Stimulated activated memory B cell treated with anti-CD40 and anti-IgM and Interleukin-4, amounts not matched to agents 10 μg/mL and 1 μg/mL and 100 μg/mL, for 72 hours (primary cell): ENCODE data around the gene FBXL2.

Source experiments
- ATAC-seq: fragments of 150-1000 bp; cut with Tn5 transposase; 2 replicates; pipeline ENCODE4 v1.10.0; 2021
- H3K27ac Mint-ChIP-seq: one replicate; pipeline ENCODE4 v1.8.0; 2022; ENCODE audit warnings: mild to moderate bottlenecking, mixed read lengths
- H3K27me3 Mint-ChIP-seq: one replicate; pipeline ENCODE4 v1.8.0; 2022; ENCODE audit warnings: mixed read lengths
- H3K36me3 Mint-ChIP-seq: one replicate; pipeline ENCODE4 v1.8.0; 2022; ENCODE audit warnings: mixed read lengths
- H3K4me1 Mint-ChIP-seq: one replicate; pipeline ENCODE4 v1.8.0; 2022; ENCODE audit warnings: mixed read lengths
- H3K4me3 Mint-ChIP-seq: one replicate; pipeline ENCODE4 v1.8.0; 2022; ENCODE audit warnings: mild to moderate bottlenecking, moderate library complexity, mixed read lengths
- H3K9me3 Mint-ChIP-seq: one replicate; pipeline ENCODE4 v1.8.0; 2022; ENCODE audit warnings: mixed read lengths

FBXL2 gene

DNA sequence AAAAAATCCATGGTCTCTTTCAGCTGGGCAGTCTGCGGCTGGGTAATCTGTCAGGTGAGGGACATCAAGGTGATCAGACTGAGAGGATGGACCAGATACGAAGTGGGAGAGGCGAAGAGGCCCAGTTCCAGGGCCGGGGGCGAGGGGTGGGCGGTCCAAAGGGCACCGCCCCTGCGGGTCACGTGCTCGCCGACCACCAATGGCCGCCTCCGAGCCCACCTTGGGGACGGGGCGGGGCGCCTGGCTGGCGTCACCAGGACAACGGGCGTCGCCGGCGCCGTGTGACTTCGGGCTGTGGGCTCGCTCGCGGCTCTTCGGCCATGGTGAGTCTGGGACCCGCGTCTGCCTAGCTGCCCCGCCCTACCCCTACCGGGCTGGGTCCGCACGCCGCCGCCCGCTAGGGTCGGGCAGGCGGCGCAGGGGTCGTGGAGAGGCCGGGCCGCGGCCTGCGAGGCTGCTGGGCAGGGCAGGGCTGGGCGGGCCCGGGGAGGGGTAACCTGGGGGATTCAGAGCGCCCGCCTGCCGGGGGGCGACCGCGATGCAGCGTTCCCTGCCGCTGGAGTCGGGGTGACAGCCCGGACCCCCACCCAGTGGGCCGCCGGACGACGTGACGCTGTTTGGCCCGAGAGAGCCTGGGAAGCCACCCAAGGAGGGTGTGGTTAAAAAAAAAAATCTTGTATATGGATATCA, at the start of gene FBXL2:
Gene FBXL2, plus strand, starts transcription at position 250 of the 690 bp plus-strand sequence. Its CDS starts 71 bp downstream, at position 321.
- peaks cover 50% of the 10 kb centered on the region for H3K27me3 Mint-ChIP-seq
- no peaks in the 10 kb centered on the region for H3K4me1 Mint-ChIP-seq
- no peaks in the 10 kb centered on the region for H3K36me3 Mint-ChIP-seq
- ATAC-seq = peak; percentile 79
- peak within 1 kb of the TSS; percentile 70 for H3K4me3 Mint-ChIP-seq
- H3K27ac Mint-ChIP-seq = no peak within 1 kb of the TSS
- H3K9me3 Mint-ChIP-seq = no peaks in the 10 kb centered on the region

DNA sequence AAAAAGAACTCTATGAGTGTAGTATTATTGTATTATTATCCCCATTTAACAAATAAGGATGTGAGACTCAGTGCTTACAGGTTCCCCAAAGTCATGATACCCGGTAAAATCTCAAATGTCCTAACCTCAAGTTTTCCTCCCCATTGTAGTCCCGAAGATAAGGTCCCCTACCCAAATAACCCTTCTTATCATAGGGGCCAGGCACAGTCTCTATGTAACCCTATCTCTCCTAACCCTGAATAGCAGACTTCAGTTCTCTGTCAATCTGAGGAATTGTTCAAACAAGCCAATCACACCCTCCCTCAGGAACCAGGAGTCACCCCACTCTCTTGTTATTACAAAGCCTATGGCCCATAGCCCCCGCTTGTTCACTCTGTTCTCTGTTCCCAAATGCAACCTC, 48.2 kb upstream of the FBXL2 start:
- Mint-ChIP-seq H3K36me3 (no peaks in the 10 kb centered on the region), H3K27me3 (peaks cover 21% of the 10 kb centered on the region), H3K27ac (no peak overlapping the region), H3K9me3 (no peaks in the 10 kb centered on the region), H3K4me3 (no peak overlapping the region), H3K4me1 (no peaks in the 10 kb centered on the region)
- ATAC-seq = no peak

DNA sequence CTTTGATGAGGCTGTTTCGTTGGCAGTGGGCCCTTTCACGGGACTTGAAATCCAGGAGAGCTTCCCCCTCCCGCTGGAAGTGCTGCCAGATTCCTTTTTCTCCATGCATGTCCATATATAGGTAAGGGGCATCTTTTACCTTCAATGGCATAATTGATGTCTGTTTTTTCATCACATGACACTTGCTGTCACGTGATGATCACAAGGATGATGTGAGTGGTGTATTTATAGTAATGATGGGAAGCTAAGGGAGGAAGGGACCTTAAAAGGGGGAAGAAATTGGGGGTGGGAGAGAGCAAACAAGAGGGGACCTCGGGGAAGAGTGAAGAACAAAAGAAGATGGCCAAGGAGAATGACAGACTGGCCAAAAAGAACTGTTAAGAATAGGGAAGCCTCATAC, 47.3 kb upstream of the FBXL2 start:
- Mint-ChIP-seq H3K27me3 (peaks cover 21% of the 10 kb centered on the region), H3K4me1 (no peaks in the 10 kb centered on the region), H3K36me3 (no peaks in the 10 kb centered on the region), H3K4me3 (no peak overlapping the region), H3K9me3 (no peaks in the 10 kb centered on the region), H3K27ac (no peak overlapping the region)
- ATAC-seq = no peak

- Mint-ChIP-seq H3K27ac (no peak overlapping the region), H3K27me3 (peaks cover 36% of the 10 kb centered on the region), H3K9me3 (no peaks in the 10 kb centered on the region), H3K4me1 (no peaks in the 10 kb centered on the region), H3K36me3 (no peaks in the 10 kb centered on the region), H3K4me3 (no peak overlapping the region)
- ATAC-seq = no peak
These were observed 45.3 kb upstream of the FBXL2 start for GRCh38 chr3:33231756-33232465.

GRCh38 chr3:33233884-33234283, 43.4 kb upstream of the FBXL2 start:
- H3K4me1 Mint-ChIP-seq = no peaks in the 10 kb centered on the region
- no peak for ATAC-seq
- H3K27ac Mint-ChIP-seq = no peak overlapping the region
- H3K4me3 Mint-ChIP-seq = no peak overlapping the region
- H3K9me3 Mint-ChIP-seq = peaks cover 3% of the 10 kb centered on the region
- H3K27me3 Mint-ChIP-seq = peaks cover 39% of the 10 kb centered on the region
- no peaks in the 10 kb centered on the region for H3K36me3 Mint-ChIP-seq

- H3K36me3 Mint-ChIP-seq = no peaks in the 10 kb centered on the region
- no peak for ATAC-seq
- no peak overlapping the region for H3K4me3 Mint-ChIP-seq
- H3K27me3 Mint-ChIP-seq = peaks cover 39% of the 10 kb centered on the region
- no peak overlapping the region for H3K27ac Mint-ChIP-seq
- H3K9me3 Mint-ChIP-seq = peaks cover 6% of the 10 kb centered on the region
- H3K4me1 Mint-ChIP-seq = no peaks in the 10 kb centered on the region
These were observed 41.2 kb upstream of the FBXL2 start for GRCh38 chr3:33236005-33236404.

DNA sequence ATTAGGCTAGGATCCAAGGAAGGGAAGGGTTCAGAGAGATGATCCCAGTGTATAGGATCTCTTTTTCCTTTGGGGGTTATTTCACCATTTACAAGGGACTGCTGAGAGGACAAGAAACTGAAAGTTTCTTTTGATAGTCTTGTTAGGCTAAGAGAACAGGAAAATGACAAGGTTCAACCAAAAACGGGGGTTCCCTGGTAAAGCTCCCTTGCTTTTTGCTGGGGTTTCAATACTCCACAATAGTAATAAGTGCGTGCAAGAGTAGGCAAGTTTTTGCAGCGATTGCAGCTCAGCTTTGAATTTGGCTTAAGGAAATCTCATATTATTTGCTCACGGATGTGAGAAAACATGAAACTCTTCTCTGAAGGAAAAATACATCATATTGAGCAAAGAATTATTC, 39.8 kb upstream of the FBXL2 start:
- Mint-ChIP-seq H3K27ac (no peak overlapping the region), H3K36me3 (no peaks in the 10 kb centered on the region), H3K27me3 (peaks cover 46% of the 10 kb centered on the region), H3K4me3 (no peak overlapping the region), H3K9me3 (peaks cover 6% of the 10 kb centered on the region), H3K4me1 (no peaks in the 10 kb centered on the region)
- ATAC-seq = no peak

GRCh38 chr3:33238923-33239322, 38.3 kb upstream of the FBXL2 start:
- peaks cover 46% of the 10 kb centered on the region for H3K27me3 Mint-ChIP-seq
- H3K27ac Mint-ChIP-seq = no peak overlapping the region
- no peak overlapping the region for H3K4me3 Mint-ChIP-seq
- peaks cover 6% of the 10 kb centered on the region for H3K9me3 Mint-ChIP-seq
- no peaks in the 10 kb centered on the region for H3K4me1 Mint-ChIP-seq
- no peaks in the 10 kb centered on the region for H3K36me3 Mint-ChIP-seq
- ATAC-seq = no peak

GRCh38 chr3:33240261-33240660, 37.0 kb upstream of the FBXL2 start:
- Mint-ChIP-seq H3K4me3 (no peak overlapping the region), H3K27ac (no peak overlapping the region), H3K36me3 (no peaks in the 10 kb centered on the region), H3K27me3 (peaks cover 45% of the 10 kb centered on the region), H3K4me1 (no peaks in the 10 kb centered on the region), H3K9me3 (peaks cover 6% of the 10 kb centered on the region)
- ATAC-seq = no peak

DNA sequence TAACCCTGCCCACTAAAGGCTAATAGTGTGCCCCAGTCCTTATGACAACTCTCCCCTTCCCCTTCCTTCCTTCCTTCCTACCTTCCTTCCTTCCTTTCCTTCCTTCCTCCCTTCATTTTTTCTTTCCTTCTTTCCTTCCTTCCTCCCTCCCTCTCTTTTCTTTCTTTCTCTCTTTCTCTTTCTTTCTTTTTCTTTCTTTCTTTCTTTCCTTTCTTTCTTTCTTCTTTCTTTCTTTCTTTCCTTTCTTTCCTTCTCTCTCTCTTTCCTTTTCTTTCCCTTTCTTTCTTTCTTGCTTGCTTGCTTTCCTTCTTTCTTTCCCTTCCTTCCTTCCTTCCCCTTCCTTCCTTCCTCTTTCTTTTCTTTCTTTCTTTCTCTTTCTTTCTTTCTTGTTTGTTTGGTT, 30.5 kb upstream of the FBXL2 start:
- H3K36me3 Mint-ChIP-seq = no peaks in the 10 kb centered on the region
- H3K27ac Mint-ChIP-seq = no peak overlapping the region
- H3K4me1 Mint-ChIP-seq = peaks cover 6% of the 10 kb centered on the region
- peaks cover 4% of the 10 kb centered on the region for H3K9me3 Mint-ChIP-seq
- ATAC-seq = no peak
- peaks cover 42% of the 10 kb centered on the region for H3K27me3 Mint-ChIP-seq
- H3K4me3 Mint-ChIP-seq = no peak overlapping the region

DNA sequence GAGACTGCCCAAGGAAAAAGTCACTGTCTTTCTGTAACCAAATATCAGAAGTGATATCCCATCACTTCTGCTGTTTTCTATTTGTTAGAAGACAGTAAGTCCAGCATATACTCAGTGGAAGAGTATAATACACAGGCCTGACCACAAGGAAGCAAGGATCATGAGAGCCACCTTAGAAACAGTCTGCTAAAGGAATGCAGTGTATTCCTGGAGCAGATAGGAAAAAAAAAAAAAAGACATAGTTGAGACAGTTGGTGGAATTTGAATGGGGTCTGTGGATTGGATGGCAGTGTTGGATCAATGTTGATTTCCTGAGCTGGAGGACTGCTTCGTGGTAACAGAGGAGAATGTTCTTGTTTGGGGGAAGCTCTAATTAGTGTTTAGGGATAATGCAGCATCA, 26.5 kb upstream of the FBXL2 start:
- Mint-ChIP-seq H3K9me3 (peaks cover 4% of the 10 kb centered on the region), H3K4me3 (no peak overlapping the region), H3K4me1 (peaks cover 6% of the 10 kb centered on the region), H3K27ac (no peak overlapping the region), H3K36me3 (no peaks in the 10 kb centered on the region), H3K27me3 (peaks cover 57% of the 10 kb centered on the region)
- no peak for ATAC-seq

DNA sequence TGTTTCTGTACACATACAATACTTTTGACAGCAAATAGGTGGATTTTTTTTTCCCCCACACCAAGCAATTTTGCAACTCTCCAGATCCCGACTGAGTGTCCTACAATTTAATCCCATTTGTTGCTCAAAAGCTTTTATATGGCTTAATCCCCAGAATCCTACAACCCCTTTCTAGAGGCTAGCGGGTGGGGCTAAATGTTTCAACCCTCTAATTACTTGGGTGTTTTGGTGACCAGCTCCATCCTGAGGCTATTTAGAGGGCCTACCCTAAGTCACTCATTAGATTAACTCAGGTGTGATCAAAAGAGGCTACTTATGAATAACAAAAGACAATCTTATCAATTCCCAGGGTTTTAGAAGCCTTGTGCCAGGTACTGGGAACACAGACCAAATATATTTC, 21.0 kb upstream of the FBXL2 start:
- no peaks in the 10 kb centered on the region for H3K9me3 Mint-ChIP-seq
- no peak for ATAC-seq
- H3K27ac Mint-ChIP-seq = no peak overlapping the region
- no peaks in the 10 kb centered on the region for H3K36me3 Mint-ChIP-seq
- no peaks in the 10 kb centered on the region for H3K4me1 Mint-ChIP-seq
- H3K4me3 Mint-ChIP-seq = no peak overlapping the region
- peaks cover 18% of the 10 kb centered on the region for H3K27me3 Mint-ChIP-seq

GRCh38 chr3:33260104-33260503, 17.1 kb upstream of the FBXL2 start:
- Mint-ChIP-seq H3K27ac (no peak overlapping the region), H3K4me3 (no peak overlapping the region), H3K27me3 (peaks cover 12% of the 10 kb centered on the region), H3K36me3 (peaks cover 6% of the 10 kb centered on the region), H3K4me1 (no peaks in the 10 kb centered on the region), H3K9me3 (peaks cover 6% of the 10 kb centered on the region)
- no peak for ATAC-seq

- H3K27ac Mint-ChIP-seq = no peak overlapping the region
- H3K9me3 Mint-ChIP-seq = peaks cover 19% of the 10 kb centered on the region
- H3K36me3 Mint-ChIP-seq = peaks cover under 1% of the 10 kb centered on the region
- no peaks in the 10 kb centered on the region for H3K4me1 Mint-ChIP-seq
- H3K27me3 Mint-ChIP-seq = peaks cover 40% of the 10 kb centered on the region
- no peak for ATAC-seq
- no peak overlapping the region for H3K4me3 Mint-ChIP-seq
These were observed 7.9 kb upstream of the FBXL2 start for GRCh38 chr3:33269385-33269784.

DNA sequence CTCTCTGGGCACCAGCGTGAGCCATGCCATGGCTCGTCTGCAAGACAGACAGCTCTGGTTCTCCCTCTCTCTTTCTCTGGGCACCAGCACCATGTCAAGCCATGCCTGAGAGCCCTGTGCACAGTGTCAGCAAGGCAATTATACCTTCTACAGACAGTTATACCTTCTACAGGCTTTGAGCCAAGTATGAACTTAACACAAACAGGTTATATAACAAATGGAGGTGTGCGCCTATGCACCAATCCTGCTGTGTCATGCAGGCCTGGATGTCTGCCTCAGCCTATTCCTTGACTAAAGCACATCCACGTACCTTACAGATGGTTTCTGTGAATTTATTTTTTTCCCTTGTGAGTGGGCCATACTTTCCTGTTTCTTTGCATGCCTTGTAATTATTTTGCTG, 5.9 kb upstream of the FBXL2 start:
- H3K36me3 Mint-ChIP-seq = no peaks in the 10 kb centered on the region
- ATAC-seq = no peak
- no peak overlapping the region for H3K27ac Mint-ChIP-seq
- peaks cover 7% of the 10 kb centered on the region for H3K9me3 Mint-ChIP-seq
- H3K27me3 Mint-ChIP-seq = peaks cover 37% of the 10 kb centered on the region
- no peak overlapping the region for H3K4me3 Mint-ChIP-seq
- no peaks in the 10 kb centered on the region for H3K4me1 Mint-ChIP-seq

DNA sequence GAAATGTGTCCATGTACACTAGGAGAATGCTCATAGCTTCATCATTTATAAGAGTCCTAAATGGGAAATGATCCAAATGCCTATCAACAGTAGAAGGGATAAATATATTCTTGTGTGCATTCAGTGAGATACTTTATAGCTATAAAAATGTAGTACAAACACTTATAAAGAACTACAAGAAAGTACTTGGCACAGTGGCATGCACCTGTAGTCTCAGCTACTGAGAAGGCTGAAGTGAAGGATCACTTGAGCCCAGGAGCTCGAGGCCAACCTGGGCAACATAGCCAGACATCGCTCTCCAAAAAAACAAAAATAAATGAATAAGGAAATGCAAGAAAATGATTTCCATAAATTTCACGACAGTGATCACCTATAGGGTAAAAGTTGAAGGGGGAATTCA, 3.6 kb upstream of the FBXL2 start:
- H3K27ac Mint-ChIP-seq = no peak overlapping the region
- H3K36me3 Mint-ChIP-seq = no peaks in the 10 kb centered on the region
- peaks cover 47% of the 10 kb centered on the region for H3K27me3 Mint-ChIP-seq
- no peak for ATAC-seq
- H3K9me3 Mint-ChIP-seq = peaks cover 3% of the 10 kb centered on the region
- no peak overlapping the region for H3K4me3 Mint-ChIP-seq
- no peaks in the 10 kb centered on the region for H3K4me1 Mint-ChIP-seq
